ENCODE measurements around the gene SRSF8. TPM values are rescaled to one million over a fixed set of nuclear protein-coding genes. Genes with fewer than 3 reads are reported as not detected.
A peak's percentile ranks its signal among the peaks of the same experiment; 100 is the strongest.
"Not testable (repeated sequence)": the region's sequence is repeated elsewhere in the genome, so short reads cannot be mapped to it uniquely, and the experiment has no call there.

SRSF8 gene, protein sequence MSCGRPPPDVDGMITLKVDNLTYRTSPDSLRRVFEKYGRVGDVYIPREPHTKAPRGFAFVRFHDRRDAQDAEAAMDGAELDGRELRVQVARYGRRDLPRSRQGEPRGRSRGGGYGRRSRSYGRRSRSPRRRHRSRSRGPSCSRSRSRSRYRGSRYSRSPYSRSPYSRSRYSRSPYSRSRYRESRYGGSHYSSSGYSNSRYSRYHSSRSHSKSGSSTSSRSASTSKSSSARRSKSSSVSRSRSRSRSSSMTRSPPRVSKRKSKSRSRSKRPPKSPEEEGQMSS
- 10 to 100 TPM; 17.3 to 30.3 (median 25.0) TPM for total RNA-seq
- 10 to 100 TPM; 28.5 to 35.9 TPM for polyA plus RNA-seq

DNA sequence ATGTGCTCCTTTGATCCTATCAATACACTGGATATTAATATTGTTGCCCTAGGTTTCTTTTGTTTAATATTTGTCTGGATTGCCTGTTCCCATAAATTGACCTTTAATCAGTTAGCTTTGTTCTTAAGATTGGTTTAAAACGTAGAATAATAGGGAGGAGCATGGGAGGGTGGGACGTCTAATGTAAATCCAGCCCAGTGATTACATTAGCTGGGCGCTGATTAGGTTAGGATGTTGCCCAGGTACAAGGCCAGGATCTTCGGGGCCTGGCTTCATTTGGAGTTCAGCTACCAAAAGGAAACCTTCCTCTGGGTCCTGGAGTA is at the start of gene SRSF8:
Gene SRSF8, plus strand, starts transcription at position 204 of the 323 bp plus-strand sequence. CDS start 308 bp downstream, outside the sequence.
- 0 to 1% methylated on average over 4 of the region's 4 CpGs for WGBS, 2 donors
- peaks cover 10 to 19% (median 18%) of the 10 kb centered on the region in 3 donors for H3K4me1 ChIP-seq
- ATAC-seq (peak in 2 of 4 donors; percentile 63 to 67), FAIRE-seq (no peak), DNase-seq (no peak)
- intact Hi-C loops (cut with DNase I): no loop called here
- H3K9me3 ChIP-seq: no peaks in the 10 kb centered on the region
- H3K27ac ChIP-seq: peak within 1 kb of the TSS; percentile 96 to 98 (median 98)
- TF ChIP-seq CTCF (IDR thresholded peaks at IDR 0.05): no peak
- H3K27me3 ChIP-seq: no peaks in the 10 kb centered on the region
- no peaks in the 10 kb centered on the region for H3K36me3 ChIP-seq
- H3K4me3 ChIP-seq: peak within 1 kb of the TSS; percentile 49 to 80 (median 72)

- H3K36me3 ChIP-seq; intact Hi-C loops (cut with DNase I); DNase-seq; H3K4me1 ChIP-seq; FAIRE-seq; H3K27me3 ChIP-seq; H3K4me3 ChIP-seq; ATAC-seq; H3K9me3 ChIP-seq; H3K27ac ChIP-seq: not testable (repeated sequence)
- 80 to 84% methylated on average over 5 of the region's 5 CpGs for WGBS, 2 donors
Observed at GRCh38 chr11:95021468-95021867, 45.3 kb upstream of the SRSF8 start.

- intact Hi-C loops (cut with DNase I): no loop called here
- DNase-seq (no peak), ATAC-seq (no peak), FAIRE-seq (no peak)
- WGBS, 2 donors: 81 to 90% methylated on average over 1 of the region's 1 CpG
- Histone ChIP-seq H3K9me3 (no peaks in the 10 kb centered on the region), H3K27ac (no peak within 1 kb of the TSS), H3K4me3 (no peak within 1 kb of the TSS), H3K27me3 (no peaks in the 10 kb centered on the region), H3K36me3 (no peaks in the 10 kb centered on the region), H3K4me1 (no peaks in the 10 kb centered on the region)
- no peak for TF ChIP-seq CTCF (IDR thresholded peaks at IDR 0.05)
Observed at GRCh38 chr11:95024958-95025357, 41.8 kb upstream of the SRSF8 start, which contains the start of gene KDM4E. KDM4E (plus strand) TSS chr11:95025258; CDS start chr11:95025558, 300 bp downstream.

GRCh38 chr11:95025594-95025993 is 41.1 kb upstream of the SRSF8 start:
- WGBS, 2 donors: 91 to 96% methylated on average over 6 to 8 of the region's 9 CpGs
- H3K4me1 ChIP-seq; DNase-seq; H3K9me3 ChIP-seq; H3K36me3 ChIP-seq; ATAC-seq; FAIRE-seq; H3K27ac ChIP-seq; intact Hi-C loops (cut with DNase I); H3K27me3 ChIP-seq; H3K4me3 ChIP-seq: not testable (repeated sequence)

DNA sequence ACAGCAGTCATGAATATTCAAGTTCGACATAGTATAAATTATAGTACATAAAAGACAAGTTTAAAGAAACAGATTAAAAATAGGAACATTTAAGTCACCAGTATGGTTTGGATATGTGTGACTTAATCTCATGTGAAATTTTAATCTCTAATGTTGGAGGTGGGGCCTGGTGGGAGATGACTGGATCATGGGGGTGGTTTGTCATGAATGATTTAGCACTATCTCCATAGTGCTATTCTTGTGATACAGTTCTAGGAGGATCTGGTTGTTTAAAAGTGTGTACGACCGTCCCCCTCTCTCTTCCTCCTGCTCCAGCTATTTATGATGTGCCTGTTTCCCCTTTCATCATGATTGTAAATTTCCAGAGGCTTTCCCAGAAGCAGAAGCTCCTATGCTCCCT is 38.4 kb upstream of the SRSF8 start:
- Histone ChIP-seq H3K27me3 (no peaks in the 10 kb centered on the region), H3K27ac (no peak overlapping the region), H3K4me3 (no peak overlapping the region), H3K4me1 (no peaks in the 10 kb centered on the region), H3K9me3 (no peaks in the 10 kb centered on the region), H3K36me3 (no peaks in the 10 kb centered on the region)
- FAIRE-seq: no peak
- WGBS, 2 donors: 79 to 89% methylated on average over 3 of the region's 3 CpGs
- intact Hi-C loops (cut with DNase I): no loop called here
- DNase-seq: no peak
- no peak for TF ChIP-seq CTCF (IDR thresholded peaks at IDR 0.05)
- no peak for ATAC-seq

DNA sequence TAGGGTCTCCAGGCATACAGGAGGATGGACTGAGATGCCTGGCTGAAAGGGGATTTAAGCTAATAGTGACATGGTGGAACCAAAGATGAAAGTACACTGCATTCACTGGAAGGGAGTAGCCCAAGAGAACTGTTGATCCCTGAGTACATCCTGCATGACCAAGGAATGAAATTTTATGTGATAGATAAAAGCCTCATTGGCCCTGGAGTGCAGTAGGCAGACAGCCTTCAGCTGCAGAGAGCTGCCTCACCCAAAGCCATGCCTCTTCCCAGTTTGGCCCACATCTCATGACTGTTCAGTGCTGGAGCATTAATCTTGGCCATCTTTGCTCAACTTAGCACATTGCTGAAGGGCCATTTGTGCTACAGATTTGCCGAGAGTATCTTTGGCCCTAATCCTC is 33.7 kb upstream of the SRSF8 start:
- intact Hi-C loops (cut with DNase I): no loop called here
- Histone ChIP-seq H3K9me3 (no peaks in the 10 kb centered on the region), H3K27me3 (no peaks in the 10 kb centered on the region), H3K27ac (no peak overlapping the region), H3K36me3 (no peaks in the 10 kb centered on the region), H3K4me3 (no peak overlapping the region), H3K4me1 (no peaks in the 10 kb centered on the region)
- FAIRE-seq (no peak), DNase-seq (no peak), ATAC-seq (no peak)
- WGBS, 2 donors: 73 to 92% methylated on average over 1 of the region's 1 CpG
- no peak for TF ChIP-seq CTCF (IDR thresholded peaks at IDR 0.05)

Data from pancreas (tissue), 10 donors.